ENCODE results near the gene FAM117A.

GRCh38 chr17:49784636-49785035 lies 20.7 kb upstream of the FAM117A start:
- TF ChIP-seq CTCF (IDR thresholded peaks at IDR 0.05) = no peak
- no peak for TF ChIP-seq POLR2A (IDR thresholded peaks at IDR 0.05)
